Measurements from ENCODE around the gene NCL. TPM values are rescaled to one million over a fixed set of nuclear protein-coding genes. Genes with fewer than 3 reads are reported as not detected.

Gene NCL
- total RNA-seq, 1 donor from 2014 or later: 603 TPM

GRCh38 chr2:231470246-231470900 is 6.1 kb upstream of the NCL start:
- no peak for FAIRE-seq
- H3K4me1 Mint-ChIP-seq (ENCODE audit: low read depth, unreplicated experiment): peaks cover 1% of the 10 kb centered on the region
- no peak overlapping the region for H3K4me3 ChIP-seq (ENCODE audit: insufficient read depth, low read depth, low read length)
- no peaks in the 10 kb centered on the region for H3K36me3 Mint-ChIP-seq (ENCODE audit: low read depth, unreplicated experiment)
- H2AFZ ChIP-seq (ENCODE audit: low read depth, low read length): no peak overlapping the region
- no peak overlapping the region for H3K27ac ChIP-seq (ENCODE audit: low read depth, low read length)
- no peak overlapping the region for H3K4me2 ChIP-seq (ENCODE audit: low read length)
- H3K27me3 Mint-ChIP-seq (ENCODE audit: low read depth, unreplicated experiment): peaks cover 35% of the 10 kb centered on the region
- DNase-seq (ENCODE audit: low read depth): no peak
- no peaks in the 10 kb centered on the region for H3K9me3 ChIP-seq (ENCODE audit: insufficient read depth, low read depth, low read length)
- H3K27me3 ChIP-seq (ENCODE audit: insufficient read depth, low read length): no peaks in the 10 kb centered on the region
- H3K4me1 ChIP-seq (ENCODE audit: insufficient read depth, low read length): peaks cover 3% of the 10 kb centered on the region
- H3K27ac Mint-ChIP-seq (ENCODE audit: unreplicated experiment): no peak overlapping the region
- no peak overlapping the region for H3K9ac ChIP-seq (ENCODE audit: low read length)
- peaks cover under 1% of the 10 kb centered on the region for H3K79me2 ChIP-seq (ENCODE audit: insufficient read depth, low read length)
- no peaks in the 10 kb centered on the region for H4K20me1 ChIP-seq (ENCODE audit: insufficient read depth, low read length)
- H3K4me3 Mint-ChIP-seq (ENCODE audit: unreplicated experiment): peak overlapping the region; percentile 8
- H3K9me3 Mint-ChIP-seq (ENCODE audit: unreplicated experiment): peaks cover 3% of the 10 kb centered on the region
- H3K36me3 ChIP-seq (ENCODE audit: insufficient read depth, low read length): no peaks in the 10 kb centered on the region
- TF ChIP-seq EZH2 (IDR thresholded peaks at IDR 0.05; ENCODE audit: insufficient read depth, low read length) (no peak), CTCF (IDR thresholded peaks at IDR 0.05; ENCODE audit: insufficient read depth, low read depth, low read length) (no peak)

GRCh38 chr2:231469583-231469950 is 5.3 kb upstream of the NCL start:
- Histone ChIP-seq H2AFZ (ENCODE audit: low read depth, low read length) (no peak overlapping the region), H3K36me3 (ENCODE audit: insufficient read depth, low read length) (no peaks in the 10 kb centered on the region), H3K4me3 (ENCODE audit: insufficient read depth, low read depth, low read length) (no peak overlapping the region), H3K9ac (ENCODE audit: low read length) (no peak overlapping the region), H3K27ac (ENCODE audit: low read depth, low read length) (no peak overlapping the region), H3K4me2 (ENCODE audit: low read length) (no peak overlapping the region), H3K9me3 (ENCODE audit: insufficient read depth, low read depth, low read length) (no peaks in the 10 kb centered on the region), H3K27me3 (ENCODE audit: insufficient read depth, low read length) (no peaks in the 10 kb centered on the region), H4K20me1 (ENCODE audit: insufficient read depth, low read length) (no peaks in the 10 kb centered on the region), H3K79me2 (ENCODE audit: insufficient read depth, low read length) (peaks cover 7% of the 10 kb centered on the region), H3K4me1 (ENCODE audit: insufficient read depth, low read length) (peaks cover 8% of the 10 kb centered on the region)
- DNase-seq (ENCODE audit: low read depth) (no peak), FAIRE-seq (no peak)
- peaks cover 2% of the 10 kb centered on the region for H3K4me1 Mint-ChIP-seq (ENCODE audit: low read depth, unreplicated experiment)
- no peaks in the 10 kb centered on the region for H3K36me3 Mint-ChIP-seq (ENCODE audit: low read depth, unreplicated experiment)
- no peak for TF ChIP-seq EZH2 (IDR thresholded peaks at IDR 0.05; ENCODE audit: insufficient read depth, low read length)
- no peak for TF ChIP-seq CTCF (IDR thresholded peaks at IDR 0.05; ENCODE audit: insufficient read depth, low read depth, low read length)
- peak overlapping the region; percentile 22 for H3K4me3 Mint-ChIP-seq (ENCODE audit: unreplicated experiment)
- H3K27me3 Mint-ChIP-seq (ENCODE audit: low read depth, unreplicated experiment): peaks cover 35% of the 10 kb centered on the region
- peaks cover 3% of the 10 kb centered on the region for H3K9me3 Mint-ChIP-seq (ENCODE audit: unreplicated experiment)
- no peak overlapping the region for H3K27ac Mint-ChIP-seq (ENCODE audit: unreplicated experiment)

All from astrocyte (in vitro differentiated cells and primary cell).